K562 (cell line): Measurements from ENCODE around the gene PDE11A. TPM values are rescaled to one million over a fixed set of nuclear protein-coding genes. Genes with fewer than 3 reads are reported as not detected.

Experiments
- ARID1B ChIP-seq: fragments of 450-650 bp; IDR thresholded peaks from 2 replicates; pipeline ENCODE4 v1.6.1; 2016; ENCODE audit warnings: antibody characterized with exemption, mild to moderate bottlenecking, inconsistent platforms
- BACH1 ChIP-seq: fragments of 200-800 bp; sonication (Bioruptor generic); IDR thresholded peaks from 2 replicates; pipeline ENCODE4 v1.6.1; 2016; ENCODE audit warnings: missing genetic modification characterization, missing compliant biosample characterization
- CCNT2 ChIP-seq: IDR thresholded peaks from 2 replicates; pipeline ENCODE4 v1.6.1; 2011; ENCODE audit warnings: borderline replicate concordance, low read depth, mild to moderate bottlenecking, moderate library complexity, mixed read lengths, low read length; ENCODE audit not compliant: insufficient read length; ENCODE audit errors: extremely low read depth
- CTBP1 ChIP-seq: fragments of 450-650 bp; IDR thresholded peaks from 2 replicates; pipeline ENCODE4 v1.6.1; 2016; ENCODE audit warnings: borderline replicate concordance
- EGR1 ChIP-seq: fragments of 450-650 bp; conservative IDR thresholded peaks from 2 replicates; pipeline ENCODE4 v1.6.1; 2017; ENCODE audit warnings: mild to moderate bottlenecking
- GABPA ChIP-seq: fragments of 200-800 bp; sonication (Bioruptor generic); conservative IDR thresholded peaks from 2 replicates; pipeline ENCODE4 v1.6.1; 2016; ENCODE audit warnings: low read depth, missing genetic modification characterization, missing compliant biosample characterization
- HSF4 ChIP-seq: fragments of 250-450 bp; sonication (Bioruptor Pico); IDR thresholded peaks from 2 replicates; pipeline ENCODE4 v2.1.2; 2022; ENCODE audit warnings: mild to moderate bottlenecking, moderate library complexity, borderline replicate concordance
- IRF2 ChIP-seq: sonication (generic); formaldehyde crosslinking; IDR thresholded peaks from 2 replicates; pipeline ENCODE4 v1.8.1; 2022; ENCODE audit warnings: mild to moderate bottlenecking, missing genetic modification reagents
- KDM1A ChIP-seq, 2 experiments: fragments of 450-650 bp; IDR thresholded peaks; 2 replicates each; pipeline ENCODE4 v1.6.1; 2016; ENCODE audit warnings: mild to moderate bottlenecking in 2 of 2
- MAFF ChIP-seq: IDR thresholded peaks from 2 replicates; pipeline ENCODE4 v1.6.1; 2012; ENCODE audit warnings: low read length, improper control_type of control experiment
- MAFK ChIP-seq: IDR thresholded peaks from 2 replicates; pipeline ENCODE4 v1.6.1; 2011; ENCODE audit warnings: low read length, improper control_type of control experiment
- MEF2A ChIP-seq: IDR thresholded peaks from 2 replicates; pipeline ENCODE4 v1.6.1; 2011; ENCODE audit warnings: low read depth, mild to moderate bottlenecking, low read length, moderate library complexity; ENCODE audit not compliant: control insufficient read depth
- MEIS2 ChIP-seq: fragments of 450-650 bp; IDR thresholded peaks from 2 replicates; pipeline ENCODE4 v1.6.1; 2014; ENCODE audit warnings: mild to moderate bottlenecking; ENCODE audit not compliant: partially characterized antibody
- NR4A1 ChIP-seq, 2 experiments: fragments of 250-450 bp in 1 of 2; fragments of 450-650 bp in 1 of 2; sonication (Bioruptor Pico) in 1 of 2; IDR thresholded peaks; 2 replicates each; pipeline versions ENCODE4 v1.4.0 to v1.6.1; 2016 to 2020; ENCODE audit warnings: mild to moderate bottlenecking in 2 of 2, missing compliant biosample characterization in 1 of 2, missing genetic modification characterization in 1 of 2, moderate library complexity in 1 of 2
- SMAD4 ChIP-seq: fragments of 250-450 bp; sonication (Bioruptor Pico); conservative IDR thresholded peaks from 2 replicates; pipeline ENCODE4 v1.8.0; 2021; ENCODE audit warnings: inconsistent platforms, mild to moderate bottlenecking, moderate library complexity
- YY1 ChIP-seq, 3 experiments: IDR thresholded peaks; 2 replicates each; pipeline ENCODE4 v1.6.1; 2011; ENCODE audit warnings: low read length in 2 of 3, mild to moderate bottlenecking in 2 of 3, moderate library complexity in 2 of 3, borderline replicate concordance in 1 of 3, control low read depth in 1 of 3, low read depth in 1 of 3; ENCODE audit not compliant: insufficient read depth in 3 of 3, insufficient replicate concordance in 2 of 3, control insufficient read depth in 1 of 3, insufficient read length in 1 of 3; ENCODE audit errors: extremely low read depth in 1 of 3
- ZNF316 ChIP-seq: fragments of 450-650 bp; IDR thresholded peaks from 2 replicates; pipeline ENCODE4 v1.6.1; 2016
- ZZZ3 ChIP-seq: fragments of 450-650 bp; IDR thresholded peaks from 2 replicates; pipeline ENCODE4 v1.6.1; 2016; ENCODE audit warnings: antibody characterized with exemption, mild to moderate bottlenecking, moderate library complexity
- polyA plus RNA-seq, 8 experiments: library from polyadenylated mRNA; depleted of rRNA in 4 of 8; stranded (reverse) in 5 of 8; unstranded in 3 of 8; fragments of >200 nt; fragmentation: Nextera tagmentation in 2 of 8; fragmentation: Illumina TruSeq in 1 of 8; extraction: Ambion mirVana in 2 of 8; extraction: Trizol in 1 of 8; gene quantifications; 2 replicates each; pipeline versions ENCODE4 v1.2.1 to v1.2.3, GENCODE V29; 2011 to 2014; ENCODE audit warnings: inconsistent platforms in 1 of 8, missing spikeins in 1 of 8
- total RNA-seq, 7 experiments: library from RNA; depleted of rRNA in 6 of 7; stranded (reverse); fragments of >200 nt in 6 of 7; fragmentation: Illumina TruSeq in 2 of 7; extraction: Trizol in 2 of 7; gene quantifications; 2 replicates each; pipeline versions ENCODE4 v1.2.1 to v1.2.3, GENCODE V29; 2011 to 2021; ENCODE audit warnings: low replicate concordance in 1 of 7
- TF ChIP-seq, protein P1 (sequence below), 2 experiments: IDR thresholded peaks in 1 of 2; conservative IDR thresholded peaks in 1 of 2; 2 replicates each; pipeline ENCODE4 v1.6.1; 2016; ENCODE audit warnings: low read depth in 2 of 2, mild to moderate bottlenecking in 1 of 2, missing compliant biosample characterization in 1 of 2, missing genetic modification characterization in 1 of 2, moderate library complexity in 1 of 2
- TF ChIP-seq, protein P2 (sequence below): fragments of 450-650 bp; IDR thresholded peaks from 2 replicates; pipeline ENCODE4 v1.6.1; 2016
- TF ChIP-seq, protein P3 (sequence below): sonication (generic); formaldehyde crosslinking; IDR thresholded peaks from 2 replicates; pipeline ENCODE4 v1.8.1; 2023; ENCODE audit warnings: mild to moderate bottlenecking, missing genetic modification reagents, moderate library complexity

PDE11A gene
- total and polyA plus RNA-seq, 9 of the 15 experiments (the other 6 are each of a cell fraction or from before 2014, with no cell fraction given): 3.2 to 22.1 (median 5.7) TPM

DNA sequence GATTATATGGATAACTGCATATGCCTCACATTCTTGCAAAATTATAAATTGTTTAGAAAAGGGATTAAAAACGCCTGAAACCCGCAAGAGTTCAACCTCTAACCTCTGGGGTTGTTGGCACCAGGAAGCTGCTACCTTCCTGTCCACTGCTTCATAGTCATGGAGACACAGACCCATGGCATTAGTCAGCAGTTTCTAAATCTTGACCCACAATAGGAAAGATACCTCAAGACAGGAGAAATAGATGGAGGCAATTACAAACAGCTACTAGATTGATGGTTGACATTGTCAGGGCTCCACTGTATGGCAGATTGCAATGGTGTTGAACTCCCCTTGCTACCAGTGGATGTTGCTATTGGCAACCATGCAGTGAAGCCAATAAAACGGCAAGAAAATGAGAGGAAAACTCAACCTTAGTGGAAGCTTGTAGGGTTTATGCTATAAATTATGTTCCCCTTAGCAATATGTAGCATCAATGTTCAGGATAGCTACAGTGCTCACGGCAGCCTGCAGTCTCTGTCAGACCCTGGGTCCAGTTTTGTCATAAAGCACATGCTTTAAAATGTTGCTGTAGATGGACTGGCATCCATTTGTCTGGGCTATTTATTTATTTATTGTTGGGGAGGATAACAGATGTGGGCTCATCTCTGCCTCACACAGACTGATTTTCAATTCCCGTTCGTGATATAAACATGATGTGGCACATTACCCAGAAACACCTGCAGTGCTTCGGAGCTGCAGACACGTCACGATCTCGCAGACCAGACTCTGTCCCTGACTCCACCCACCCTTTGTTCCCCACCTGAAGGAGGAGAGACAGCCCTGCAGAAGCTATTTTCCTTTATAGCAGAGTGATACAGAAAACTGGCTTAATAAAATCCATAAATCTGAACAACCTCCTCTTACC, 446.6 kb downstream of the PDE11A start (continued):
- TF ChIP-seq ZZZ3: no peak
- no peak for TF ChIP-seq SMAD4
- 0 out of 2 replicates have a peak, but pooled peaks have one; percentile 35 for TF ChIP-seq GABPA (tag)
- no peak for TF ChIP-seq MEF2A
- no peak for TF ChIP-seq NR4A1 (CRISPR knock-in tag; IDR thresholded peaks at IDR 0.05)
- TF ChIP-seq NR4A1 (tag; IDR thresholded peaks at IDR 0.05): 0 out of 2 replicates have a peak, but pooled peaks have one; percentile 18
- TF ChIP-seq MEIS2: peak; percentile 49
- peak; percentile 85 for TF ChIP-seq MAFK
- peak; percentile 88 for TF ChIP-seq MAFF
- peak; percentile 40 for TF ChIP-seq CTBP1
- TF ChIP-seq IRF2 (CRISPR knock-in tag): no peak
- TF ChIP-seq BACH1 (tag): peak; percentile 95
- TF ChIP-seq HSF4 (CRISPR knock-in tag): no peak
- TF ChIP-seq, protein P1, sequence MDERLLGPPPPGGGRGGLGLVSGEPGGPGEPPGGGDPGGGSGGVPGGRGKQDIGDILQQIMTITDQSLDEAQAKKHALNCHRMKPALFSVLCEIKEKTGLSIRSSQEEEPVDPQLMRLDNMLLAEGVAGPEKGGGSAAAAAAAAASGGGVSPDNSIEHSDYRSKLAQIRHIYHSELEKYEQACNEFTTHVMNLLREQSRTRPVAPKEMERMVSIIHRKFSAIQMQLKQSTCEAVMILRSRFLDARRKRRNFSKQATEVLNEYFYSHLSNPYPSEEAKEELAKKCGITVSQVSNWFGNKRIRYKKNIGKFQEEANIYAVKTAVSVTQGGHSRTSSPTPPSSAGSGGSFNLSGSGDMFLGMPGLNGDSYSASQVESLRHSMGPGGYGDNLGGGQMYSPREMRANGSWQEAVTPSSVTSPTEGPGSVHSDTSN (CRISPR knock-in tag; IDR thresholded peaks at IDR 0.05; ENCODE audit: low read depth): no peak
- TF ChIP-seq, protein P1 (tag; conservative IDR thresholded peaks at IDR 0.05; ENCODE audit: low read depth): 0 out of 2 replicates have a peak, but pooled peaks have one; percentile 20
- no peak for TF ChIP-seq EGR1
- TF ChIP-seq KDM1A (IDR thresholded peaks at IDR 0.05): peak in 1 of 2 experiments; percentile 15; a peak in 1 of 4 replicates
- 0 out of 2 replicates have a peak, but pooled peaks have one; percentile 12 for TF ChIP-seq ARID1B
- no peak for TF ChIP-seq CCNT2
- TF ChIP-seq, protein P2, sequence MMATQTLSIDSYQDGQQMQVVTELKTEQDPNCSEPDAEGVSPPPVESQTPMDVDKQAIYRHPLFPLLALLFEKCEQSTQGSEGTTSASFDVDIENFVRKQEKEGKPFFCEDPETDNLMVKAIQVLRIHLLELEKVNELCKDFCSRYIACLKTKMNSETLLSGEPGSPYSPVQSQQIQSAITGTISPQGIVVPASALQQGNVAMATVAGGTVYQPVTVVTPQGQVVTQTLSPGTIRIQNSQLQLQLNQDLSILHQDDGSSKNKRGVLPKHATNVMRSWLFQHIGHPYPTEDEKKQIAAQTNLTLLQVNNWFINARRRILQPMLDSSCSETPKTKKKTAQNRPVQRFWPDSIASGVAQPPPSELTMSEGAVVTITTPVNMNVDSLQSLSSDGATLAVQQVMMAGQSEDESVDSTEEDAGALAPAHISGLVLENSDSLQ: peak; percentile 57
- TF ChIP-seq YY1 (IDR thresholded peaks at IDR 0.05; ENCODE audit: borderline replicate concordance in 1 of 3, control insufficient read depth in 1 of 3, extremely low read depth in 1 of 3, insufficient read depth in 3 of 3, insufficient read length in 1 of 3, insufficient replicate concordance in 2 of 3, low read depth in 1 of 3, low read length in 2 of 3): peak in 1 of 3 experiments; percentile 33
- TF ChIP-seq, protein P3, sequence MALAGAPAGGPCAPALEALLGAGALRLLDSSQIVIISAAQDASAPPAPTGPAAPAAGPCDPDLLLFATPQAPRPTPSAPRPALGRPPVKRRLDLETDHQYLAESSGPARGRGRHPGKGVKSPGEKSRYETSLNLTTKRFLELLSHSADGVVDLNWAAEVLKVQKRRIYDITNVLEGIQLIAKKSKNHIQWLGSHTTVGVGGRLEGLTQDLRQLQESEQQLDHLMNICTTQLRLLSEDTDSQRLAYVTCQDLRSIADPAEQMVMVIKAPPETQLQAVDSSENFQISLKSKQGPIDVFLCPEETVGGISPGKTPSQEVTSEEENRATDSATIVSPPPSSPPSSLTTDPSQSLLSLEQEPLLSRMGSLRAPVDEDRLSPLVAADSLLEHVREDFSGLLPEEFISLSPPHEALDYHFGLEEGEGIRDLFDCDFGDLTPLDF (CRISPR knock-in tag): 0 out of 2 replicates have a peak, but pooled peaks have one; percentile 59
- peak; percentile 97 for TF ChIP-seq ZNF316
